Activated effector memory CD4-positive, alpha-beta T cell treated with Interleukin-2 at 50 U/mL for 16 hours (primary cell): Measurements from ENCODE around the gene MBTPS1.

ENCODE experiments used
- DNase-seq: peaks from one replicate; pipeline ENCODE4 v3.0.0-alpha.2; 2020

The MBTPS1 gene

GRCh38 chr16:84096447-84097005, 20.2 kb downstream of the MBTPS1 start:
- DNase-seq, result no peak

GRCh38 chr16:84095466-84095865, 21.3 kb downstream of the MBTPS1 start:
- DNase-seq, result no peak

DNA sequence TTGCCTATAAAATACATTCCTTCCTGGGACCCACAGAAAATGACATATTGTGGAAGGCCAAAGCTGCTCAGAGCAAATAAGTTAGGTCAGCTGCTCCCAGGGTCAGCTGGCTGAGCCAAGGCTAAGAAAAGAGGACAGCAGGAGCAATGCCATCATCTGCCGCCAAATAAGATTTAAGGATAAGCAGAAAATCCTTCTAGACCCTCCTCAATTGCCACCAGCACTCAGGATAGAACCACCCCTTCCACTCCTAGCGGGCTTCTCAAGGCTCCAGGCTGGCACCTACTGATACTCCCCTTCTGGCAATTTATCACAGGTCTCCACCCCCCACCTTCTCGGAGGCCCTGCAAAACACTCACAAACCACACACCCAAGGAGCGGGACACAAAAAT, 22.9 kb downstream of the MBTPS1 start:
- DNase-seq, result no peak

DNA sequence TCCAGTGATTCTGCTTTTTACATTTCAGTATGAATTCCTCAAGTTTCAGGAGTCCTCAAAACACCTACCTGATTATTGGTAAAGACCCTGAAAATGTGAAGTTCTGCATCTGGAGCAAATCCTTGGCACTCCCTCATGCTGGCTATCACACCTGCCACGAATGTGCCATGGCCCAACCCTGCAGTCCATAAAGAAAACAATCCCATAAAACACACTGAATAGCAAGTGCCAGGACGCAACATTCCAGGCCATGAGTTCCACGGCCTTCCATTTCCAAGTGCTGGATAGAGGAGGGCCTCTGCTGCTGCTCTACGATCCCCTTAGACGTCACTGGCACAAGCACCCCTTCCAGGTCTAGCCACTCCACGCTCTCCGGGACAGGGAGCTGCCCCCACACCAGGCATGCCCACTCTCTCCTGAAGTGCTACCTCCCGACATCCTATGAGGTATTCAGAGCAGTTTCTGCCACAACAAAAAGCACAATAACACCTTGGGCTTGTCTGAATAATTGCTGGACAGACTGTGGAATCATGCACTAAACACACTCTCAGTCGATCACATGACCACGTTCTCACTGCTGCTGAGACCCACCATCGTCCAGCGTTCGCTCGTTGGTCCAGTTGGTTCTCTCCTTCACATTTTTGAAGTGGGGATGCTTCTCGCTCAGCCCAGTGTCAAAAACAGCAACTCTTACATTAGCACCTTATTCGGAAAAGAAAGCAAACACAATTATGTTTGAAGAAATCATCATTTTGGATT, 23.4 kb downstream of the MBTPS1 start:
- no peak for DNase-seq

GRCh38 chr16:84091460-84091859, 25.3 kb downstream of the MBTPS1 start:
- no peak for DNase-seq

- DNase-seq, result no peak
These were observed 26.5 kb downstream of the MBTPS1 start for GRCh38 chr16:84090211-84090610.

- peak; percentile 21 for DNase-seq
These were observed 27.9 kb downstream of the MBTPS1 start for GRCh38 chr16:84088695-84089395.

DNA sequence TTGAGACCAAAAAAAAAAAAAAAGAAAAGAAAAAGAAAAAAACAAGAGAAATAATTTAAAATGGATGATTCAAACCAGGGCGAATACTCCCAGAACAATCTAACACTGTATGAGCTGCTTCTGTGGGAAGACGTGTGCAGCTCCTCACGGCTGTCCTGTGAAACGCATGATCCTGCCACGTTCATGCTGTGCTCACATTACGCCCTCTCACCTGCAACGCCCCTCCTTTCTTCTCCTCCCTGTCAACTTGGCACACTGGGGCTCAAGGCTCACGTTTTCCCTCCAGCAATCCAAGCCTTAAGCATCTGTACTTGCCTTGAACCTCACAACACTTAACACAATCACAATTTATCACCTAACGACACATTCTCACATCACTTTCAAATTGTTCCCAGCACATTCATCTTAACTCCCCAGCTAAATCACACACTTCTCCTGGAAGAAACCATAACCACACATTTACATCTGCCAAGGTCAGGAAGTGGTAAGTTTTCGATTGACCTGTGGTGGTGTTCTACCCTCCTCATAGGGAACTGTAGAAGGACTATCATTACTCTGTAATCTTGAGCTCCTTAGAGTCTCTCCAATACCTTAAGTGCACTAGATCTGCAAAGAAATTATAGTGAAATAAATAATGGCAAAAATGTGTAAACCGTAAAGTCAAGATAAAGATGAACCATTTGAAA, 29.1 kb downstream of the MBTPS1 start:
- DNase-seq, result no peak

- DNase-seq, result no peak
These were observed 29.7 kb downstream of the MBTPS1 start for GRCh38 chr16:84087001-84087400.

DNA sequence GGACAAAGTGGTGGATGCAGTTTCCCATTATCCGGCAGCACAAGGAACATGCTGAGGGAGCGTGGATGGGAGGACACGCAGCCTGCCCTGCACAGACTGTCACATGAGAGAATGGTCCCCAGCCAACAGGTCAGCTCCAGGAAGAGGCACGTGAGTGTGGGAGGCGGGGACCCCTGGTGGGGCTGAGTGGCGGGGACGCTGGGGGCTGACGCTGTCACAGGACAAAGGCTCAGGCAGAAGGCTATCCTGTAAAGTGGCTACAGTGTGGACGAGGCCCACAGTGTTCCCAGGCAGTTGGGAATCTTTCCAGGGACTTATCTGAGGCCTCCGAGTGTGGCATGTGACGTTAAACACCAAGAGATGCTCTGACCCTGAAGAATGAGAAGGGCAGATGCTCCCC, 30.4 kb downstream of the MBTPS1 start:
- no peak for DNase-seq

DNA sequence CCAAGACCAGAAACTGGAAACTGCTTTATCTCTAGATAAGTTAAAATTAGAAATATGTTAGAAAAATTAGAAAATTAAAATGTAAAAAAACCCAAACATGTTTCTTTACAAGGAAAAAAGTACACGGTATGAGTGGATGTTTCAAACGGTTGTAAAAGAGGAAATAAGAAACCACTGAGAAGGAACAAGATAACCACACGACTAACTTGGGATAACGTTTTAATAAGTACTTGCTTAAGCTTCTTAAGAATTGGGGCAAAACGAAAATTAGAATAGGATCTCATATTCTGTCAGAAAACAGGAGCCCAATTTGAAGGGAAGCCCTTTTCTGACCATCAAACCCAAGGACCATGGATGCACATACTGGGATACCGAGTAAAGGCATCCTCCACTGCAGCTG, 31.0 kb downstream of the MBTPS1 start:
- no peak for DNase-seq

DNA sequence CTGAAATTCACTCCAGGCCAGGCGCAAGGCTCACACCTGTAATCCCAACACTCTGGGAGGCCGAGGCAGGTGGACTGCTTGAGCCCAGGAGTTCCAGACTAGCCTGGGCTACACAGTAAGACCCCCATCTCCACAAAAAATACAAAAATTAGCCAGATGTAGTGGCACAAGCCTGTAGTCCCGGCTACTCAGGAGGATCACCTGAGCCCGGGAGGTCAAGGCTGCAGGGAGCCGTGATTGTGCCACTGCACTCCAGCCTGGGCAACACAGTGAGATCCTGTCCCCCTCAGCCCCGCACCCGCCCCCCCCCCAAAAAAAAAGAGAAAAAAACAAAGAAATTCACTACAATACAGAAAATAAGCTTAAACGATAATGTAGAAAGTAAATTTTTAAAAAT, 31.5 kb downstream of the MBTPS1 start:
- DNase-seq, result no peak

DNA sequence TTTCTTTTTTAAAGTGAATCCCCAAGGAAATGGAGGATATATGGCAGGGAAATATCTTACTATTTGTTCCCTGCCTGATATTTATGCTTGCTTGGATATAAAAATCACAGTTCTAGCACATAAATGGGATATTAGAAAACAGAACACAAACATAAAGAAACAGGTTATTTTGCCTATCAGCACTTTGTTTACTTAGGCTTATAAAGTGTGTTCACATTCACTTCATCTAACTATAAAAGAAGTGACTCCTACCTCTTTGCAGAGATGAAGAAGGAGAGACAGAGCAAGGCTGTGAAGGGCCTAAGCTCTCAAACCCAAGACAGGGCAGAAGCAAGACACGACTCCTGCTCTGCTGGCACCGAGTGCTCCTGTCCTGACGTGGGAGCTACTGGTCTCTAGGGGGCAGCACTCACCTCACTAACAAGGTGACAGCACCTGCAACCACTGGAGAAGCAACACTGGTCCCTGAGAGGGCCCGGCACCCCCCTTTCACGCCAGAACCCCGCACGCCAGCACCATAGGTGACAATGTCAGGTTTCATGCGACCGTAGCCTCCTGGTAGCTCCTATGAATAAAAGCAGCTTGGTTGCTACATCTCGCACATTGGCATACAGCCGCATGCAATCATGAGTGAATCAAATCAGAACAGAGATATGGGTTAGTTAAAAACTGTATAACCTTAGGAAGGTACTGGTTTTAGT, 32.0 kb downstream of the MBTPS1 start:
- DNase-seq, result peak; percentile 53

DNA sequence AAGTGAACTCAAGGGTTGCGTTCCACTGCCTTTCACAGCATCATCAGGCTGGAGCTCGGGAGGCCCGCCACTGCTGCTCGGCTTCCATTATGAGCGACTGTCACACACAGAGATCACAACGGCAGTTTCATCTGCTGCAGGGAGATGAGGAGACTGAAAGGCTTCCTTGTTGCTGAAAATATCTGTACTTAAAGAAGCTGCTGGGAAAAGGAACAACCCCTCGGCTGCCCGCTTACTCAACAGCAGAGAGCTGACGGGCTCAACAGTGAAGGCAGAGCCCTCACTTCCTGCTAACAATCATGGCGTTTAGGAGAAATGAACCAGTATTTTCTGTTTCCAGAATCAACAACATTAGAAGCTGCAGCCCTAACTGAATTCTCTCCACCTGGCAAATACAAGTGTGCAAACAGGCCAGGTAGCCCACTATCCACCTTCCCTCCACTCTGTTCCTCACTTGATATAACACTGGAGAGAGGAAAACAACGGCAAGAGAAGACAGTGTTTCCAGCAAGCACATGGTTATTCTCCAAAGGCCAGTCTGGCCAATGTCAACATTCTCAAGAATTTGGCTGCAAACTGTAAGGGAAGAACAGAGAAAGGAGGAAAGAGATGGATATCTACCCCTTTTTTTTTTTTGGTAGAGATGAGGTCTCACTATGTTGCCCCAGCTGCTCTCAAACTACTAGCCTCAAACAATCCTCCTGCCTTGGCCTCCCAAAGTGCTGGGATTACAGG, 33.7 kb downstream of the MBTPS1 start:
- no peak for DNase-seq

GRCh38 chr16:84082110-84082509, 34.6 kb downstream of the MBTPS1 start:
- DNase-seq, result no peak

GRCh38 chr16:84081446-84081989, 35.2 kb downstream of the MBTPS1 start:
- no peak for DNase-seq

DNA sequence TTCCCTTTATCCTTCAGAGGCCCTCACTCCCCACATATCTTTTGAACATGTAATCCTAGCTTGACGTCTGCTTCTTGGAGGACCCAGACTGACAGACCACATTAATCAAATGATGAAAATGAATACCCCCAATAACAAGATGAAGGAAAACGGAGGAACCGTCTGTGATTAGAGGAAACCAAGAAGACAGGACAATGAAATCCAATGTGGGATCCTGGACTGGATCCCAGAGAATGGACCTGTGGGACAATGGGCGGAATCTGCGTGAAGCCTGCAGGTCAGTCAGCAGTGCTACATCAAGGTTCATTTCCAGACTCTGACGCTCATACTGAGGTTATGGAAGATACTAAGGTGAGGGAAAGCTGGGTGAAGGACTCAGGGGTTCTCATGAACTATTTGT, 35.9 kb downstream of the MBTPS1 start:
- DNase-seq, result no peak

GRCh38 chr16:84080378-84080777, 36.4 kb downstream of the MBTPS1 start:
- no peak for DNase-seq

DNA sequence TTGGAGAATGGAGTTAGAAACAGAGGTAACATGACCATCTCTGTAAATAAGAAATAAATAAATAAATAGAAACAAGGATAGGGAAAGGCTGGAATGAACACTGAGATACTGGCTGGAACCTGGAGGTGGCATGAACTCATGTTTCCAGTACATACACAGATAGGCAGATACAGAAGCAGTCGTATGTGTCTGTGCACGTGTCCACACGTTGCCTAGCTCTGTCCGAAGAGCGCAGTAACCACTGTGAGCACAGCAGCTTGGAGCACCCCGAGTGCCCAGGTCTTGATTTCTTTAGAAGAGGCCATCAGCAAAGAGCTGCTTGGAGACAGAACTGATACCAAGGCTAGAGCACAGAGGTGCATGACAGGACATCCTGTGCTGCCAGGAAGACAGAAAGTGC, 37.1 kb downstream of the MBTPS1 start:
- DNase-seq, result no peak

- no peak for DNase-seq
These were observed 41.4 kb downstream of the MBTPS1 start for GRCh38 chr16:84075376-84075775.

DNA sequence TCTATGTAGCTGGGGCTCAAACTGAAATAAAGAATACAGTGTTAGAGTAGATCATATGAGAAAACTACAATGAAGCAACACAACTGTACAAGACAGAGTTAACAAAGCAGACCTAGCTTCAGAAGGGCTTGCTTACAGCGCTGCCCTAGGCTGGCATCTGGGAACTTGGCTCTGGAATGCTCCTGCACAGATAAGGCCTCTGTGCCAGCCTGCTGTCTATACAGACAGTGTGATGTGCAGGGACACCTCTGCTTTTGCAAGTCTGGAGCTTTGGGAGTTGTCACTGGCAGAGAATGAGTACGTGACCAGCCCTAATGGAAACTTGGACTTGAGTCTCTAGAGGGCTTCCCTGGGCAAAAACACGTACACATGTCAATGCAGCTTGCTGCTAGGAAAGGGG, 42.0 kb downstream of the MBTPS1 start:
- no peak for DNase-seq

- DNase-seq, result no peak
These were observed 44.7 kb downstream of the MBTPS1 start for GRCh38 chr16:84072014-84072413.
